ENCODE data around the gene SGO2.

Gene SGO2

GRCh38 chr2:200494048-200494447, 32.0 kb upstream of the SGO2 start:
- Histone ChIP-seq H3K79me1 (replicated peaks; ENCODE audit: low read length, poor library complexity, severe bottlenecking) (no peaks in the 10 kb centered on the region), H3K4me1 (ENCODE audit: control insufficient read depth, insufficient read depth, low read depth, low read length) (no peaks in the 10 kb centered on the region), H4K8ac (ENCODE audit: low read length) (no peak overlapping the region), H3K27ac (ENCODE audit: low read length, poor library complexity, severe bottlenecking) (no peak overlapping the region), H4K91ac (ENCODE audit: low read length) (no peak overlapping the region), H2BK12ac (ENCODE audit: low read length in 2 of 2) (no peak overlapping the region), H2BK5ac (ENCODE audit: low read depth, low read length, poor library complexity, severe bottlenecking) (no peak overlapping the region), H3K4ac (ENCODE audit: low read depth in 1 of 2, low read length in 2 of 2) (no peak overlapping the region), H3K14ac (ENCODE audit: low read length in 2 of 2) (no peak overlapping the region), H3K4me2 (ENCODE audit: low read length, poor library complexity, severe bottlenecking) (no peak overlapping the region), H2AFZ (ENCODE audit: low read depth, low read length) (no peak overlapping the region), H2BK15ac (ENCODE audit: low read depth, poor library complexity, severe bottlenecking) (no peak overlapping the region), H3K36me3 (ENCODE audit: control insufficient read depth in 1 of 2, insufficient read depth in 2 of 2, low read depth in 1 of 2, low read length in 2 of 2) (peaks cover 14 to 86% of the 10 kb centered on the region in 2 experiments), H3K9me3 (ENCODE audit: control insufficient read depth, low read length) (no peaks in the 10 kb centered on the region), H3K9ac (ENCODE audit: low read length) (no peak overlapping the region), H3K18ac (ENCODE audit: low read depth in 1 of 2, low read length in 2 of 2) (no peak overlapping the region), H3K23ac (ENCODE audit: low read length in 2 of 2) (no peak overlapping the region), H2AK5ac (ENCODE audit: low read length, severe bottlenecking) (no peak overlapping the region), H3K27me3 (ENCODE audit: control insufficient read depth in 1 of 2, insufficient read depth in 1 of 2, low read length in 2 of 2) (no peaks in the 10 kb centered on the region), H3K4me3 (ENCODE audit: insufficient read depth in 1 of 2, low read depth in 1 of 2, low read length in 2 of 2) (no peak overlapping the region), H2BK120ac (ENCODE audit: low read depth, low read length) (no peak overlapping the region)
- 90% methylated on average over 1 of the region's 2 CpGs for WGBS
- no peak for DNase-seq

DNA sequence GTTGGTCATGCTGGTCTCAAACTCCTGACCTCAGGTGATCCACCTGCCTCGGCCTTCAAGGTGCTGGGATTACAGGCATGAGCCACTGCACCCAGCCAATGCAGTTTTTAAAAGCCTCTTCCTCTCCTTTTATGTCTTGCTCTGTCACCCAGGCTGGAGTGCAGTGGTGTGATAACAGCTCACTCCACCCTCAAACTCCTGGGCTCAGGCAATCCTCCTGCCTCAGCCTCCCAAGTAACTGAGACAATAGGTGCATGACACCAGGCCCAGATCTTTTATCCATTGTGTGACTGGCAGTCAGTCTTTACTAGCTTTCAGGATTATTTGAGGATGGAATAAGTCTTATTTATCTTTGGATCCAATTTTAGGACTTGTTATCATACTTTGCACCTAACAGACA, 29.3 kb upstream of the SGO2 start:
- Histone ChIP-seq H2AK5ac (ENCODE audit: low read length, severe bottlenecking) (no peak overlapping the region), H3K14ac (ENCODE audit: low read length in 2 of 2) (no peak overlapping the region), H2AFZ (ENCODE audit: low read depth, low read length) (no peak overlapping the region), H2BK120ac (ENCODE audit: low read depth, low read length) (no peak overlapping the region), H3K9ac (ENCODE audit: low read length) (no peak overlapping the region), H3K18ac (ENCODE audit: low read depth in 1 of 2, low read length in 2 of 2) (no peak overlapping the region), H3K79me1 (replicated peaks; ENCODE audit: low read length, poor library complexity, severe bottlenecking) (no peaks in the 10 kb centered on the region), H3K36me3 (ENCODE audit: control insufficient read depth in 1 of 2, insufficient read depth in 2 of 2, low read depth in 1 of 2, low read length in 2 of 2) (peaks cover 4 to 60% of the 10 kb centered on the region in 2 experiments), H4K91ac (ENCODE audit: low read length) (no peak overlapping the region), H3K4ac (ENCODE audit: low read depth in 1 of 2, low read length in 2 of 2) (no peak overlapping the region), H2BK5ac (ENCODE audit: low read depth, low read length, poor library complexity, severe bottlenecking) (no peak overlapping the region), H3K4me1 (ENCODE audit: control insufficient read depth, insufficient read depth, low read depth, low read length) (no peaks in the 10 kb centered on the region), H3K27me3 (ENCODE audit: control insufficient read depth in 1 of 2, insufficient read depth in 1 of 2, low read length in 2 of 2) (no peaks in the 10 kb centered on the region), H2BK12ac (ENCODE audit: low read length in 2 of 2) (no peak overlapping the region), H3K23ac (ENCODE audit: low read length in 2 of 2) (no peak overlapping the region), H4K8ac (ENCODE audit: low read length) (no peak overlapping the region), H3K27ac (ENCODE audit: low read length, poor library complexity, severe bottlenecking) (no peak overlapping the region), H3K4me2 (ENCODE audit: low read length, poor library complexity, severe bottlenecking) (no peak overlapping the region), H2BK15ac (ENCODE audit: low read depth, poor library complexity, severe bottlenecking) (no peak overlapping the region), H3K9me3 (ENCODE audit: control insufficient read depth, low read length) (no peaks in the 10 kb centered on the region), H3K4me3 (ENCODE audit: insufficient read depth in 1 of 2, low read depth in 1 of 2, low read length in 2 of 2) (no peak overlapping the region)
- 100% methylated on average over 1 of the region's 1 CpG for WGBS
- DNase-seq, result no peak

DNA sequence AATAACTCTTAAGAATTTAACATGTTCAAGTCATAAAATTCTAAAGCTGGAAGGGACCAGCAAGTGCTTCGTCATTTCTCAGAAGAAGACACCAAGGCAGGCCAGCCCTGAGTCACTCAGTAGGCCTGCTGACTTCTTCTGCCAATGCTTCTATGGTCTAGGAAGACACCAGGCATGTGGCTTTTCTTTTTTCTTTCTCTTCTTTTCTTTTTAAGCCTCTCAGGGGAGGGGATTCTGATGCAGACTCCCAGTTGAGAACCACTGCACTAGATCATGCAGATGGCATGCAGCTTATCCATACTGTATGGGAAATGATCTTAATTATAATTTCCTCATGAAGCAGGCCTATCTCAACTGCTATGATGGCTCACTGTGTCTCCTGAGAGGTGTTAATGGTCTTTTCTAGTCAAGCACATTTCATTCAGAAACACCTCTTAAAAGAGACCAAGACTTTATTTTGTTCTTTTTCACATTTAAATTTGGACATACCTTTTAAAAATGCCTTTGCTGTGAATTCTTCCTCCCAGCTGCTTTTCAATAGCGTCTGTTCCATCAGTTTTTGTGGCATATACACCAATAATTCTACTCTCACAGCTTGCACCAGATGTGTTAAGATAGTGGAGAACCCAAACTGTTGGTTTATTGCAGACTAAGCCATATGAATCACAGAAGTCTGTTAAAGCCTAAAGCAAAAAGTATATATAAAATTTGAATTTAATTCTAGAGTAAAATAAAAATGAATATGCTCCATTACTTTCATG, 27.4 kb upstream of the SGO2 start:
- Histone ChIP-seq H3K4me3 (ENCODE audit: insufficient read depth in 1 of 2, low read depth in 1 of 2, low read length in 2 of 2) (no peak overlapping the region), H2BK15ac (ENCODE audit: low read depth, poor library complexity, severe bottlenecking) (no peak overlapping the region), H3K14ac (ENCODE audit: low read length in 2 of 2) (no peak overlapping the region), H2AK5ac (ENCODE audit: low read length, severe bottlenecking) (no peak overlapping the region), H3K9me3 (ENCODE audit: control insufficient read depth, low read length) (no peaks in the 10 kb centered on the region), H3K4me1 (ENCODE audit: control insufficient read depth, insufficient read depth, low read depth, low read length) (no peaks in the 10 kb centered on the region), H4K8ac (ENCODE audit: low read length) (no peak overlapping the region), H2BK120ac (ENCODE audit: low read depth, low read length) (no peak overlapping the region), H3K79me1 (replicated peaks; ENCODE audit: low read length, poor library complexity, severe bottlenecking) (peaks cover 6% of the 10 kb centered on the region), H2AFZ (ENCODE audit: low read depth, low read length) (no peak overlapping the region), H3K9ac (ENCODE audit: low read length) (no peak overlapping the region), H4K91ac (ENCODE audit: low read length) (no peak overlapping the region), H3K18ac (ENCODE audit: low read depth in 1 of 2, low read length in 2 of 2) (no peak overlapping the region), H3K27me3 (ENCODE audit: control insufficient read depth in 1 of 2, insufficient read depth in 1 of 2, low read length in 2 of 2) (no peaks in the 10 kb centered on the region), H3K27ac (ENCODE audit: low read length, poor library complexity, severe bottlenecking) (no peak overlapping the region), H3K23ac (ENCODE audit: low read length in 2 of 2) (no peak overlapping the region), H2BK12ac (ENCODE audit: low read length in 2 of 2) (no peak overlapping the region), H3K4ac (ENCODE audit: low read depth in 1 of 2, low read length in 2 of 2) (no peak overlapping the region), H3K4me2 (ENCODE audit: low read length, poor library complexity, severe bottlenecking) (no peak overlapping the region), H2BK5ac (ENCODE audit: low read depth, low read length, poor library complexity, severe bottlenecking) (no peak overlapping the region), H3K36me3 (ENCODE audit: control insufficient read depth in 1 of 2, insufficient read depth in 2 of 2, low read depth in 1 of 2, low read length in 2 of 2) (peaks cover 2 to 53% of the 10 kb centered on the region in 2 experiments)
- no peak for DNase-seq
- WGBS, result 95% methylated on average over 2 of the region's 2 CpGs

GRCh38 chr2:200502196-200502595, 23.8 kb upstream of the SGO2 start:
- Histone ChIP-seq H3K23ac (ENCODE audit: low read length in 2 of 2) (no peak overlapping the region), H3K4me3 (ENCODE audit: insufficient read depth in 1 of 2, low read depth in 1 of 2, low read length in 2 of 2) (no peak overlapping the region), H3K27ac (ENCODE audit: low read length, poor library complexity, severe bottlenecking) (no peak overlapping the region), H3K4ac (ENCODE audit: low read depth in 1 of 2, low read length in 2 of 2) (no peak overlapping the region), H3K79me1 (replicated peaks; ENCODE audit: low read length, poor library complexity, severe bottlenecking) (peaks cover 12% of the 10 kb centered on the region), H3K4me2 (ENCODE audit: low read length, poor library complexity, severe bottlenecking) (no peak overlapping the region), H3K27me3 (ENCODE audit: control insufficient read depth in 1 of 2, insufficient read depth in 1 of 2, low read length in 2 of 2) (no peaks in the 10 kb centered on the region), H2BK5ac (ENCODE audit: low read depth, low read length, poor library complexity, severe bottlenecking) (no peak overlapping the region), H3K9ac (ENCODE audit: low read length) (no peak overlapping the region), H3K14ac (ENCODE audit: low read length in 2 of 2) (no peak overlapping the region), H2BK15ac (ENCODE audit: low read depth, poor library complexity, severe bottlenecking) (no peak overlapping the region), H4K8ac (ENCODE audit: low read length) (no peak overlapping the region), H2BK12ac (ENCODE audit: low read length in 2 of 2) (no peak overlapping the region), H3K36me3 (ENCODE audit: control insufficient read depth in 1 of 2, insufficient read depth in 2 of 2, low read depth in 1 of 2, low read length in 2 of 2) (peaks cover 2 to 53% of the 10 kb centered on the region in 2 experiments), H3K4me1 (ENCODE audit: control insufficient read depth, insufficient read depth, low read depth, low read length) (no peaks in the 10 kb centered on the region), H2BK120ac (ENCODE audit: low read depth, low read length) (no peak overlapping the region), H4K91ac (ENCODE audit: low read length) (no peak overlapping the region), H3K18ac (ENCODE audit: low read depth in 1 of 2, low read length in 2 of 2) (no peak overlapping the region), H2AK5ac (ENCODE audit: low read length, severe bottlenecking) (no peak overlapping the region), H2AFZ (ENCODE audit: low read depth, low read length) (no peak overlapping the region), H3K9me3 (ENCODE audit: control insufficient read depth, low read length) (no peaks in the 10 kb centered on the region)
- 98% methylated on average over 3 of the region's 5 CpGs for WGBS
- no peak for DNase-seq
